Thyroid gland (tissue), 4 donors: Measurements from ENCODE around the gene MRFAP1. TPM values are rescaled to one million over a fixed set of nuclear protein-coding genes. Genes with fewer than 3 reads are reported as not detected.
"Not testable (repeated sequence)": the region's sequence is repeated elsewhere in the genome, so short reads cannot be mapped to it uniquely, and the experiment has no call there.

Experiments used
- DNase-seq, 2 donors: peaks; one replicate each; pipeline ENCODE4 v3.0.0-alpha.2; 2019
- H3K27ac ChIP-seq, 3 donors: fragments of 200-600 bp; sonication (generic); 1 replicate in 2 of 3; 2 replicates in 1 of 3; pipeline ENCODE4 v1.5.1; 2016 to 2019; ENCODE audit warnings: mild to moderate bottlenecking in 1 of 3, moderate library complexity in 1 of 3
- H3K27me3 ChIP-seq: fragments of 200-600 bp; sonication (generic); one replicate; pipeline ENCODE4 v1.5.1; 2019
- H3K36me3 ChIP-seq, 2 donors: fragments of 200-600 bp; sonication (generic); one replicate each; pipeline ENCODE4 v1.5.1; 2016 to 2019
- H3K4me1 ChIP-seq, 2 donors: fragments of 200-600 bp; sonication (generic); one replicate each; pipeline ENCODE4 v1.5.1; 2017 to 2019
- H3K4me3 ChIP-seq, 3 donors: fragments of 200-600 bp; sonication (generic); replicated peaks in 1 of 3; 1 replicate in 2 of 3; 2 replicates in 1 of 3; pipeline ENCODE4 v1.5.1; 2016; ENCODE audit warnings: mild to moderate bottlenecking in 1 of 3
- H3K9me3 ChIP-seq: fragments of 200-600 bp; sonication (generic); one replicate; pipeline ENCODE4 v1.5.1; 2017
- CTCF ChIP-seq, 6 experiments: fragments of 200-600 bp in 3 of 6; fragments of 450-650 bp in 3 of 6; sonication (generic) in 3 of 6; IDR thresholded peaks; one replicate each; pipeline ENCODE4 v1.5.1; 2016 to 2019; ENCODE audit warnings: antibody characterized with exemption in 6 of 6, mild to moderate bottlenecking in 2 of 6, inconsistent platforms in 1 of 6, moderate library complexity in 1 of 6
- POLR2A ChIP-seq, 2 donors: fragments of 450-650 bp; IDR thresholded peaks; one replicate each; pipeline ENCODE4 v1.6.1; 2017; ENCODE audit warnings: antibody characterized with exemption in 2 of 2, mild to moderate bottlenecking in 2 of 2, moderate library complexity in 1 of 2
- WGBS, 2 donors: methylation state at CpG; one replicate each; pipeline ENCODE4 v1.1.5; 2017; 5-methylcytosine and 5-hydroxymethylcytosine counted together
- intact Hi-C: fragments of 100-400 bp; cut with DNase I; formaldehyde crosslinking; loops from one replicate; pipeline ENCODE4 v1.15.1; 2023
- total RNA-seq, 4 donors: library from RNA; depleted of rRNA; stranded (reverse); fragments of >200 nt; gene quantifications; one replicate each; pipeline ENCODE4 v1.2.3, GENCODE V29; 2016

The MRFAP1 gene
- total RNA-seq, 4 donors from 2014 or later: 258 to 314 (median 288) TPM

GRCh38 chr4:6622744-6623143 lies 17.7 kb upstream of the MRFAP1 start:
- WGBS, 2 donors: 92 to 96% methylated on average over 2 of the region's 2 CpGs
- no peaks in the 10 kb centered on the region for H3K4me1 ChIP-seq
- H3K27me3 ChIP-seq: no peaks in the 10 kb centered on the region
- H3K27ac ChIP-seq: no peak overlapping the region
- no peak overlapping the region for H3K4me3 ChIP-seq
- TF ChIP-seq POLR2A (IDR thresholded peaks at IDR 0.05) (no peak), CTCF (IDR thresholded peaks at IDR 0.05) (no peak)
- peaks cover 14 to 22% of the 10 kb centered on the region in 2 donors for H3K36me3 ChIP-seq
- intact Hi-C loops: no loop called here
- no peaks in the 10 kb centered on the region for H3K9me3 ChIP-seq
- DNase-seq: no peak

- DNase-seq: no peak
- no peak for TF ChIP-seq POLR2A (IDR thresholded peaks at IDR 0.05)
- TF ChIP-seq CTCF (IDR thresholded peaks at IDR 0.05): no peak
- Histone ChIP-seq H3K27me3 (no peaks in the 10 kb centered on the region), H3K4me1 (no peaks in the 10 kb centered on the region), H3K9me3 (no peaks in the 10 kb centered on the region), H3K36me3 (peaks cover under 1 to 5% of the 10 kb centered on the region in 2 donors), H3K4me3 (no peak overlapping the region), H3K27ac (no peak overlapping the region)
- intact Hi-C loops: no loop called here
- WGBS, 2 donors: 83 to 95% methylated on average over 9 of the region's 9 CpGs
These were observed 15.2 kb upstream of the MRFAP1 start for GRCh38 chr4:6625256-6625655.

- Histone ChIP-seq H3K9me3 (no peaks in the 10 kb centered on the region), H3K4me1 (no peaks in the 10 kb centered on the region), H3K4me3 (no peak overlapping the region), H3K36me3 (peaks cover 0 to 5% of the 10 kb centered on the region in 2 donors), H3K27me3 (no peaks in the 10 kb centered on the region), H3K27ac (no peak overlapping the region)
- DNase-seq: no peak
- intact Hi-C loops: no loop called here
- TF ChIP-seq CTCF (IDR thresholded peaks at IDR 0.05) (no peak), POLR2A (IDR thresholded peaks at IDR 0.05) (no peak)
- WGBS, 2 donors: 80 to 88% methylated on average over 11 of the region's 11 CpGs
These were observed 14.4 kb upstream of the MRFAP1 start for GRCh38 chr4:6626066-6626465.

- 63 to 87% methylated on average over 3 of the region's 3 CpGs for WGBS, 2 donors
- Histone ChIP-seq H3K9me3 (no peaks in the 10 kb centered on the region), H3K27me3 (no peaks in the 10 kb centered on the region), H3K36me3 (no peaks in the 10 kb centered on the region), H3K4me1 (no peaks in the 10 kb centered on the region), H3K4me3 (no peak overlapping the region), H3K27ac (no peak overlapping the region)
- intact Hi-C loops: no loop called here
- no peak for DNase-seq
- TF ChIP-seq POLR2A (IDR thresholded peaks at IDR 0.05) (no peak), CTCF (IDR thresholded peaks at IDR 0.05) (no peak)
These were observed 12.7 kb upstream of the MRFAP1 start for GRCh38 chr4:6627832-6628231.

- not testable (repeated sequence) for DNase-seq
These were observed 12.0 kb upstream of the MRFAP1 start for GRCh38 chr4:6628484-6628883.

GRCh38 chr4:6632125-6632524 lies 8.4 kb upstream of the MRFAP1 start:
- WGBS, 2 donors: 85 to 96% methylated on average over 4 of the region's 4 CpGs
- Histone ChIP-seq H3K36me3 (no peaks in the 10 kb centered on the region), H3K4me1 (no peaks in the 10 kb centered on the region), H3K4me3 (no peak overlapping the region), H3K9me3 (no peaks in the 10 kb centered on the region), H3K27ac (no peak overlapping the region), H3K27me3 (no peaks in the 10 kb centered on the region)
- no peak for TF ChIP-seq POLR2A (IDR thresholded peaks at IDR 0.05)
- no peak for TF ChIP-seq CTCF (IDR thresholded peaks at IDR 0.05)
- no peak for DNase-seq
- intact Hi-C loops: no loop called here

More at GRCh38 chr4:6628484-6628883, 12.0 kb upstream of the MRFAP1 start:
- H3K27ac ChIP-seq, H3K9me3 ChIP-seq, H3K4me3 ChIP-seq, H3K4me1 ChIP-seq, intact Hi-C loops, H3K27me3 ChIP-seq, H3K36me3 ChIP-seq: not testable (repeated sequence)
- 96 to 100% methylated on average over 1 of the region's 1 CpG for WGBS, 2 donors
